Left hindlimb (tissue), 1 donor: ENCODE results near the gene PTPN14.

Experiments used
- DNase-seq: peaks from one replicate; pipeline ENCODE4 v3.0.0-alpha.2; 2018

Gene PTPN14

DNA sequence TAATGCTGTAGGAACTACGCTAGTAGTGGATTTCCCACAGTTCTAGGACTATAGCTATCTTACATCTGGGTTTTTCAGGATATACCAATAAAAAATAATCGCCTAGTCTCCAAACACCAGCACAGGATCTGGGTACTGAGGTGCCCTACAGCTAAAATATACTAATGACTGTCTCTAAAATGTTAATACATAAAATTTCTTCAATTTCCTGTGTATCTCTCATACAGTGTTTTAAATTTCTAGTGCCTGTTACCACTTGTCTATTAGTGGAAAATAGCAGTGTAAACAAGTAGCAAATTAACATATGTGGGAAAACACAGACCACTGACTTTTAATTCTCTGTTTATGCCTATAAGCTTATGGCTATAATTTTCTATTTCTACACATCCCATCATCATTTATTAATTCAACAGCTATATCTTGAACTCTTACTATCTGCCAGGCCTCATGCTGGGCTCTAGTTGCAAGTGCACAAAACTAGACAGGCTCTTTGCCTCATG, 16.1 kb upstream of the PTPN14 start:
- no peak for DNase-seq

DNA sequence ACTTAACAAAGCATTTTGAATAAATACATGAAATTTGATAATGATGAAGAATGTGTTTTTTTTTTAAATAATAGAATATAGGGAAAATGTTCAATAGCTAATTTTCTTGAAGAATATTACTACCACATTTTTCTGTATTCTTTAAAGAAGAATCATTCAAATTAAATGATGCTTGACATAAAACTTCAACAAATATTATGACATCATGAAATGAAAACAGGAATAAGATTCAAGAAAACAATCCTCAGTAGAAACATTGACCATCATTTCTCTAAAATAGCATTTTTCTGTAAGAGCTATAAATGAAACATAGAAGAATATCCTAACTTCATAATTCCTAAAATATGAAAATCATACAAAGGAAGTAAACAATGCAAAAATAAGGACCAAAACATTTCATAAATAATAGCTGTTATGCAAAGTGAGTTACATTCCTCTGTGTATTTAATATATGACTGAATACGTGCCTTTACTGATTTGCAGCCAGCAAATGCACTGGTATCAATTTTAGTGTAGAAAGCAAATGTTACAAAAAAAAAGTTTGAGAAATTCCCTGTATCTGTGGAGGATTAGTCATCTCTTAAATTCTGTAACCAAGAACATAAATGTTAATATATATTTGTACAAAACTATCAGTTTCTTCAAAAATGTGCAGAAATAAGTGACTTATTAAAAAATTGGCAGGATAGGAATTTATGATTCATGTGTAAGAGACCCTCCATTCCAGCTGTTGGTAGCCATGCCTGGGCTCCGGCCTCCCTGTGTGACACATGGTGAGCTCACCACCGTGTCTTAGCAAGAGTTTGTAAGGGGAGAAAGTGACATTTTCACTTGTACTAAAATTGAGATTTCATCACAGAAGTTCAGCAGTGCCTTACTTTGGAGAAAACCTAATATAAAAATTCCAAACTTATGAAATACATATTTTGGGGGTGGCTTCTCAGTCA, 15.0 kb upstream of the PTPN14 start:
- no peak for DNase-seq

DNA sequence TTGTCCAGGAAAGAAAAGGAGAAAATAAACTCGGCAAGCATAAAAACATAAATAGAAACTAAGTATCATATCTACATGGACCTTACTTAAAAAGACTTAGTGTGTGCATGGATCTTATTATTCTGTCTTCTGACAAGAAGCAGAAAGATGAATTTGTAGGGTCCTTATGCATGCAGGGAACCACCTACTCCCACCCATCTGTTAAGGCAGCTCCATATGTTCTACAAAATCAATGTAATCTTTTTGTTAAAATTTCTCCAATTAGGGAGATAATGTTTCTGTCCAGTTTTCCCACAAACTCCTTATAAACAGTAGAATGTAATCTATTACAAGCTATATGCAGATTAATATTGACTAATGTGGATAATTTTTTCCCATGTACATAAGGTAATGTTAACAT, 13.9 kb upstream of the PTPN14 start:
- DNase-seq, result no peak

DNA sequence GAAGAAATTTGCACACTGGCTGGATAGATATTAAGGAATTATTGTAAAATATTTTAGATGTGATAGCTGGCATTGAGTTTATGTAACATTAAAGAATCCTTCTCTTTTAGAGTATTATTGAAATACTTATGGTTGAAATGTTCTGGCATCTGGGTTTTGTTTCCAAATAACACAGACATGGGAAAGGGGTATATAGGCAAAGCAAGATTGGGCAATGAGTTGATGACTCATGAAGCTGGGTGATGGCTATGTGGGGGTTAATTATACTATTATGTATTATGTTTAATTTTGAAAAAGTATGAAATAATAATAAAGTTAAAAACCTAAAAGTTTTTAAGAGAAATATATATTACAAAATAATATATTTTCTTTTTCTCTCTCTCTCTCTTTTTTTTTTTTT, 12.5 kb upstream of the PTPN14 start:
- DNase-seq, result no peak

DNA sequence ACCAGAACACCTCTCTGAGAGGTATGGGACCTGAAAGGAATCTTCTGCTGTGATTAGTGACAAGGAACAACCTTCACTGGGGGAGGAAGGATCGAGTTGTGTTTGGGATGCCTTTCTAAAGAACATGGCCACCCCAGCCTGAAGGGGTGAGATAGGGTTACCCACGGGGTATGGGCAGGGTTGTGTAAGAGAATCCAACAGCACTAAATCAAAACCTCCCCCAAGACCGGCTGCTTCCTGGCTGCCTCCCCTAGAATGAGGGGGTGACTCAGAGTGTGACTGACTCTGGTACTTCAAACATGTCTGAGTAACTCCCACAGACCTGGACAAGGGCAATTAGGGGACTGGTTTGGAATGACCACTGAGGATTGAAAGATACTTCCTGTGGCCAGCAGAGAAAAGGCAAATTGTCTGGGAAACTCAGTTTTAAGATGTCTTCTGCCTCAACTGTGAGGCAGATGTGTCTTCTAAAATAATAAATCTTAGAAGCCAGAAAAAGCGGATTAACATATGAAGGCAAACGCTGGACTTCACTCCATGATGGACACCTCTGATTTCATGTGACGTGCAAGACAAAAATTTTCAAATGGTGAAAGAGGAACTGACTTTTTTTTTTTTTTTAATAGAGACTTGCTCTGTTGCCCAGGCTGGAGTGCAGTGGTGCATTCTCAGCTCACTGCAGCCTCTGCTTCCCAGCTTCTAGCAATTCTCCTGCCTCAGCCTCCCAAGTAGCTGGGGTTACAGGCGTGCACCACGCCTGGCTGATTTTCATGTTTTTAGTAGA, 6.7 kb upstream of the PTPN14 start:
- DNase-seq, result no peak

DNA sequence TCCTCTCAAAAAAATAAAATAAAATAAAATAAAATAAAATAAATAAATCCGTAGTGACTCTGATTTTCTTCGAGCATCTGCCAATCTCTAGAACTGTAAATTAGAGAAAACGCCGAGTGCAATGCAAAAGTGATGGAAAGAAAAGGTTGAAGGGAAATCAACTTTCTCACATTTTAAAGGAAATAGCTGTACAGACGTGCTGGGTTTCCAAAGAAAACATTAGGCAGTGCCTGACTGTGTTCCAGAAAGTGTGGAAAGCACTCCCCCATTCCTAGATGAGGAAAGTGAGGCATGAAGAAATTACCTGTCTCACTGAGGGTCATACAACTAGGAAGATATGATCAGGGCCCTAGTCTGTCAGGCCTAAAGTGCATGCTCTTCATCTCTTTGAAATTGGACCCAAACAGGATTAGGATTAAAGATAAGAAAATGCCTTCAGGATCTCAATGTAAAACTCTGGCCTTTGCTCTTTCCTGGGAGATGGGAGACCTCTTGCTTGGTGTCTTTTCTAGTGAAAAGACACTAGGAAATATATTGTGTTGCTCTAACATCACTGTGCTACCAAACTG, 1.8 kb upstream of the PTPN14 start:
- no peak for DNase-seq

DNA sequence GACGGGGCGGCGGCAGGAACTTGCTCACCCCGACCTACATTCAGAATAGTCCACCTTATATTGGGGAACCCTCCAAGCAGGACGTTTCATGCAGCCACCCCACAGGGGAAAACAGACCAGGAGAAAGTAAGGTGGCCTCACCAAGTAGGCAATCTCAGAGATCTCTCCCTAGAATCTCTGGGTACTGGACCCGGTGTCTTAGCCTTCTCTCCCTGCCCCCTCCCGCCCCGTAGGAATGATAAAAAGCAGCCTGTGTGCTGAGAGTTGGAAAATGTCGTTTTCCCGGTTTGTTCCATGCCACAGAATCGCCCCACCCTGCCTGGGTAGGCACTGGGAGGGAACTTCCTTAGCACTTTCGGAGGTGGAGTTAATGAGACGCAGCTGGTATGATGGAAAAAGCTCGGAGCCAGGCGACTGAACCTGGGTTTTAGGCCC, 789 bp upstream of the PTPN14 start:
- peak; percentile 90 for DNase-seq

DNA sequence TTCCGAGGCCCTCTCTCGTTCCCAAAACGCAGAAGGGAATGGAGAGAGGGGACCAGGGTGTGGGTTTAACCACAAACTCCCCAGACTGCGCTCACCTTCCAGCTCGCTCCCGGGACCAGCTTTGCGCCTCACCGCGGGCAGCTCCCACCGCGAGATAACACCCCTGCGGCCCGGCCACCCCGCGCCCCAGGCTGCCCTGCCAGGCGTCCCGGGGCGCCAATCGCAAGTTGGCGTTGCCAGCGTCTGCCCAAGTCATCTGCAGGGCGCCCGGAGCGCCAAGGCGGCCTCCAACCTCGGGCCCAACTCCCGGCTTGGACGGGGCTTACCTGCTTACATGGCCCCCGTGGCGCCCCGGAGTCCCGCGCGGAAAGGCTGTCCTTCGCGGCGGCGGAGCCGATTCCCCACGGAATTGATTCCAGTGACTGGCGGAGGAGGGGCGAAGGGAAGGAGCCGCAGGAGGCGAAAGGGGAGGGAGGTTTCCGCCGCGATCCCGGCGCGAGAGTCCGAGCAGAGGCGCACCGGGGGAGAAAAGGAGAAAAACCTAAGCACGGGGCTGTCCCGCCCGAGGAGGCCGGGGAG, 456 bp downstream of the PTPN14 start:
- no peak for DNase-seq

DNA sequence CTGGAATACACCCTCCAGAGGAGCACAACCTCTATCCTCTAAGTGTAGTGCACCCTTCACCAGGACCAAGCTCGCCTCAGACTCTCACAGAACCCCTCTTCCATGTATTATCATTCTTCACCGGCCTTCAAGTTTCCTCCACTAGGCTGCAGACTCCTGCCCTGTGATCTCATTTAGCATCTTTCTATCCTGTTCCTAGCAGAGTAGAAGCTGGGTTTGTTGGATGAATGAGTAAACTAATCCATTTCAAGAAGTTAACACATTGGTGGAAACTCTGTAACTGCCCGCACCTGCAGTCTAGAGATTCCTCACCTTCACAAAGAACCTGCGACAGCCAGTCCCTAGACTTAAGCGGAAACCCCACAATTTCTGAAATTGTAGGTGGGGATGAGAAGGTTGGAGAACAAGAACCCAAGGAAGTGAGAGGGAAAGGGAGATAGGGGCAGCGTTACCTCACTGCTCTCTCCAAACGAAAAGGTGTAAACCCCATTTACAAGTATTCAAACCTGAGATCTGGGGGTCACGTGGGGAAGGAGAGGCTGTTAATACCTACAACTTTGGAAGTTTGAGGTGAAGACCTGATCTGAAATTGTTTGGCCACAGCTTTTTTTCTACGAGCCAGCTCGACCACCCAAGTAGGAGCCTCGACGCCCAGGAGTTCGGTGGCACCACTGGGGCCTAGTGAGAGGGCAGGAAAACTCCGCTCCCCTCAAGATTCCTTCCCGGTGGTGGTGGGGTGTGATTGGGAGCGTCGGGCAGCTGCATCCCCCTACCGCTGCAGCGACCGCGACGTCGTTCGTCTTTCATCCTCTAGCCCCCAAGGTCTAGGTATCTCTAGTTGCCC, 1.2 kb downstream of the PTPN14 start:
- DNase-seq, result no peak

DNA sequence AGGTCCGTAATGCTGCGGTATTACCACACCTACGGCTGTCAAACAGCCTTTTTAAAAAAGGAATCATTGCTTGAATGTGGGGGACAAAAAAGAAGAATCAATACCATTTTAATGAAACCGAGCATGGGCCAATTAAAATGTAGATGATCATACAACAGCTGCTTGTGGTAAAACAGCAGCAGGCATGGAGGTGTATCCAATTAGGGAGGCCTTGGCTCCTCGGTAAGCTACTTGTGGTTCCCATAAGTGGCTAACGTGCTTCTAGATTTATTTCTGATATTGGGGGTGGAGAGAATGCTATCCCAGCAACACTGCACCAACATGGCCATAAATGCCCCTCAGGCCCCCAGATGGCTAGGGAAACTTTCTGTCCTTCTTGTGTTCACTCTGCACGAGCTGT, 1.8 kb downstream of the PTPN14 start:
- no peak for DNase-seq

DNA sequence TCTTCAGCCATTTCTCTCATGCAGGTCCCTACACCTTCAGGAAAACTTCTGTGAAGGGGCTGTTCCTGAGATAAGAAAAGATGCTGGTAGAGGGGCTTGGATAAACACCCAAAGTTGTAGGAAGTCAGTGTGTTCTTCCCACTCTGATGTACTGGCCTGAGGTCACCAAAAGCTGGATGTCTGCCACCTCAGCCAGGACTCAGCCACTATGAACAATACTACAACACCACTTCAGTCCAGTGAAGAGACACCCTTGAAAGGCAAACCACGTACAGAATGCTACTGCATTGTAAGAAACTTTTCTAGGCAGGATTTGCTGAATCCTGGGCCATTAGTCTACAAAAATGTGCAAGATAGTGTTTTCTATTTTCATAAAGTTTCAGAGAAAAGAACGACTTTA, 2.4 kb downstream of the PTPN14 start:
- DNase-seq, result no peak

DNA sequence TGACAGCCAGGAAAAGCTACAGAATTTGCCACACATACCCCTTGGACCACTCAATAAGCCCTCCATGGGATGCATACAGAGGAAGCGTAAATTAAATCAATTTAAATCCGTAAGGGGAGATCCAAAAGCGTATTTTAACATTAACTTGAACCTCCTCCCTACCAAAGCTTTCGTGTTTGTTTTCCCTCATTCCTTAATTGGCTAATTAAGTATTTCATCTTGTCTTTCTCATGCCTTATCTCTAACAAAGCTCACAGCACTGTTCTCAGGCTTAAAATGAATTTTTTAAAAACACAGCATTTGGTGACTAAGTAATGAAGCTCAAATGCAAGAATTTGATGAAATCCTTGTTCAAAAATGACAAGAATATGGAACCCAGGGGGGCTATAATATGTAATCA, 3.1 kb downstream of the PTPN14 start:
- no peak for DNase-seq

DNA sequence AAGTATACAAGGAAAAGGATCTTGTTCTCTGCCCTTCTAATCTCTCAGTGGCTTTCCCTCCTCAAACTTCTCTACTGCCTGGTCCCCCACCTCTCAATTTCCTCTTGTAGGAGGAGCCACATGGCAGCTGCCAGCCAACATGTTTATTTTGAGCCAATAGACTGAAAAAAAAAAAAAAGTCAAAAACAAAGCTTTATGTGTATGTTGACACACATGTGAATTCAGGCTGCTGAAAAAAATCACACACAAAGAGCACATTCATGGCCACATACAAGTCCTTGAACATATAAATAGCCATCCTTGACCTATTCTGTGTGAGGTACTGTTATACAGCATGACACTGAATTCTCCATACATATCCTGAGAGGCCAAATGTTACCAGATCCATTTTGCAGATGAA, 3.7 kb downstream of the PTPN14 start:
- no peak for DNase-seq

DNA sequence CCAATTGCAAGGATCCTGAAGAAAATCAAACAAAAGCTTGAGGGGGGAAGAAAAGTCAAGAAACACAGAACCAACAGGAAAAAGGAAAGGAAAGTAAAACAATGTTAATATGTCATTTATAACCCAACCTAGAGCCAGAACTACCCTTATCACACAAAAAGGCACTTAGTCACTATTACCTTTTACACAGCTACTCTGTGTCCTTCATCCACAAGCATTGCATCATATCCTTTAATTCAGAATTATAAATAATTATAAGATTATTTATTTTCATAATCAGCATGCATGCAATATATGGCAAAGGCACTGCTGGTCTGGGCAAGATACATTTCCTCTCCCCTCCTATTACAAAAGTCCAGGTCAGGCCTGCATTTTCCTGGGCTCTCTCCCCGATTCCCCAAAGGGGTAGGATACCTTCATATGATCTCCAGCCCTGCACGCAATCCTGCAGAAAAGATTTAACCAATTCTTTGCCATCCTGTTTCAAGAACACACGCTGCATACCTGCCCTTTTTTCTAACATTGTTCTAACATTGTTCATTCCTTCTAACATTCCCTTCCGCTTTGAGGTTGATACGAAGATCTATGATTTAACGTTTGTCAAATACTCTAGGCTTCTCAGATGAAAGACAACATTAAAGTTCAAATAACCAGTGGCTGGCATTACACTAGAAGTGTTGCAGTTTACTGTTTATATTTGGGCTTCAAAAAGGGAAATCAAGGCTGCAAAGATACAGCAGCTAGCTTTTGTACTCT, 4.3 kb downstream of the PTPN14 start:
- no peak for DNase-seq

DNA sequence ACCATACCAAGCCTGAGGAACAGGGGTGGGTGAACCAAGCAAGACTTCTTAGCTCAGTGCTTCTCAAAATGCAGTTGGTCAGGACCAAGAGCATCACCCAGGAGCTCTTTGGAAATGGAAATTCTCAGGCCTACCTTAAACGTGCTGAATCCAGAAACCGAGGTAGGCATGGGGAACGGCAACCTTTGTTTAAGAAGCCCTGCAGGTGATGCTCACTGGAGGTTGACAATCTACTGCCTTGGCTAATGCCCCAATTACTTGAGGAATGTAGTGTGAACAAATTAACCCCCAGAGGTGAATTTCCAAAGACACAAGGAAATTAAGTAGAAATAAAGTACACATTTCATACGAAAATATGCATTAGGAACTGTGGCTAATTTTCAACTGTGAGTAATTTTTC, 5.3 kb downstream of the PTPN14 start:
- DNase-seq, result no peak

DNA sequence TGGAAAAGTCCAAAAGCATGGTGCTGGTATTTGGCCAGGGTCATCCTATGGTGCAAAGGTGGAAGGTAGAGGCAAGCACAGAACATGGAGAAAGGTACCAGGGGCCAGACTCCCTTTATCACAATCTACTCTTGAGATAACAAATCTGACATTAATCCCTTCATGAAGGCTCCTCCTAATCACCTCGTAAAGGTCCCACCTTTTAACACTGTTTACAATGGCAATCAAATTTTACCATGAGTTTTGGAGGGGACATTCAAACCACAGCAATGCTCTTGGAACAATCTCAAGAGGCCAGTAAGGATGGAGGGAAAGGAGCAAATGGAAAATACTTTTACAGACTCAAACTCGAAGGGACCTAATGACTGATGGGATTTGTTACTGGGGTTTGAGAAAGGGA, 6.1 kb downstream of the PTPN14 start:
- DNase-seq, result no peak

DNA sequence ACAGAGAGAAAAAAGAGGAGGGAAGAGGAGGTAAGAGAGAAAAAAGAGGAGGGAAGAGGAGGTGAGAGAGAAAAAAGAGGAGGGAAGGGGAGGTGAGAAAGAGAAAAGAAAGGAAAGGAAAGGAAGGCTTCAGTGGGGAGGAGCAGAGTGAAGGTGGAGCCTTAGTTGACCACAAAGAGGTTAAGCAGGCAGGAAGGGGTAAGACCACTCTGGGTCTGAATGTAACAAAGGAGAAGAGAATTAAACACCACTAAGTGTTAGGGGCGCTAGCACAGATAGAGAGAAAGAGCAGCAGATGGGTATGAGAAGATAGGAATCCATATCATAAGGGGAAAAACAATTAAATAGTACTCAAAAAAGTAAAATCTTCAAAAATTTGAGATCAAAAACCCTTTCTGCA, 6.6 kb downstream of the PTPN14 start:
- no peak for DNase-seq

DNA sequence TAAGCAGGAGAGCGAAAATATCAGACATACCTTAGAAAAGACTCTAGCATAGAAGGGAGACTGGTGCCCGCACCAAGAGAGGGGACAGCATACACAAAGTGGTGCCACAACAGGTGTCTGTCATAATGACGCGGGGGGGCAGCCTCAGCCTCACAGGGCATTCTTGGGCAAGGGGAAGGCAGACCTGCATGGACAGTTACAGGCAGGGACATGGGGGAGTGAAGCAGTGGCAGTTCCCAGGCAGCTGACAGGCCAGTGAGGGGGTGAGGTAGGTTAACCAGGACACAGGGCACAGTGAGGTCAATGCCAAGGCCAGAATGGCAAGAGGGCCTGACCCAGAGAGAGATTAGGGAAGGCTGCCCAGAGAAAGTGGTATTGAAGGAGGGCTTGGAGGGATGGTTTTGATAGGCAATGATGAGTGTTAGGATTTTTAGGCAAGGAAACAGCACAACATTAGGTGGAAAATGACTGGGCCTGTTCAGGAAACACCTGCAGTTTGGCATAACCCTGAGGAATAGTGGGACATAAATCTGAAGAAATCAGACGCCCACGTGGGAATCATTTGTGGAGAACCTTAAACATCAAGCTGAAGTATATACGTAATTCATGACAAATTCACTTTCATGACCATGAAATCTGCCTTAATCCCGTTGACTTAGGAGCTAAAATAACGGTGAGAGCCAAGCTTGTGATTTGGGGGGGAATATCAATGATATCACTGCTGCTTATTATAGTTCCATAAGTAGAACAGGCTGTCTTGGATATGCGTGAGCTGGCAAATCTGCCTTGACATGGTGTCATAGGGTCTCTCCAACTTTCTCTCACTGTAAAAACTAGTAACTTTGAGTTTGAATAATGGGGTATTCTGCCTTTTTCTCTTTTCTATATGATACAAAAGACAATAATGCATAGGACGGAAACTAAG, 8.9 kb downstream of the PTPN14 start:
- DNase-seq, result no peak

DNA sequence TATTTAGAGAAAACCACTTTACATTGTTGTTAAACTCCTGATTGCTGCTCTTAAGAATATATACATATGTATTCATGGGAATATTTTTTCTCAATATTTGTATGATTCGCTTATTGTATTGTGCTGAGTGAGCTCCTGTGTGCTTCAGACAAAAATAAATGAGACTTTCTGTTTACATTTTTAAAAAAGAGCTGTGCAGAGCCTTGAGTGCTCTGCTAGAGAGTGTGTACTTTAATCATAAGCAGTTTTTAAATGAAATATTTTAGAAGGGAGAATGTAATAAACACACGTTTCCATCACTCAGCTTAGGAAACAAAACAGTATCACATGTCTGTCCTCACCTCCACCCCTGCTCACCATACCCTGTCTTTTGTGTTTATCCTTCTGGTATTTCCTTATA, 9.7 kb downstream of the PTPN14 start:
- DNase-seq, result no peak

DNA sequence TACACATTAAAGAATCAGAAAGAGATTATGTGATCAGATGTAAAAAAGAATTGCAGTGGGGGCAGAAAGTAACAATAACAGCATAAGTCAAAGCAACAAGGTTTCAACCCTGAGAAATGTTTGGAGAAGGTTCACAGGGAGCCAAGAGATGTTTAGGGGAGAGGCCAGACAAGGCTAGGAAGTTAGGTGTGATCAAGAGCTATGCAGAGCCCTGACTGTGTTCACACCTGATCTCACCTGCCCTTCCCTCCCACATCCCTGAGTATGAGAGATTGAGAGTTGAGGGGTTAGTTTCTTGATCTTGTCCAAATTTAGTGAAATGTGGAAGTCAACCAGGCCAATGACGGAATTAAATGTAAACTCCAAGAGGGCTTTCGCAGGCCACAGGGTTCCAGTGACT, 10.2 kb downstream of the PTPN14 start:
- DNase-seq, result no peak
